GM12878 (cell line): Measurements from ENCODE around the gene TCF12. TPM values are rescaled to one million over a fixed set of nuclear protein-coding genes. Genes with fewer than 3 reads are reported as not detected.

Experiments
- ATAC-seq: fragments of 200-7000 bp; cut with Tn5 transposase; 3 replicates; pipeline ENCODE4 v1.9.1; 2020; ENCODE audit warnings: mild to moderate bottlenecking, moderate library complexity
- BruUV-seq: library from RNA; stranded (reverse); fragments of 400-500 nt; replicated peaks from 2 replicates; lab custom pipeline; 2021; lab: Mats Ljungman, UMichigan
- CTCF ChIA-PET: fragments of 300-600 bp; sonication (Branson Sonifier 250); formaldehyde crosslinking; extraction: SDS; loops from one replicate; lab custom pipeline; 2021; ENCODE audit warnings: inconsistent platforms; lab: Yijun Ruan, JAX
- POLR2A ChIA-PET: fragments of 350-600 bp; formaldehyde crosslinking; extraction: SDS; loops from one replicate; lab custom pipeline; 2021; ENCODE audit warnings: inconsistent platforms; lab: Charles Lee
- RAD21 ChIA-PET: fragments of 300-600 bp; sonication (Branson Sonifier 250); formaldehyde crosslinking; loops from one replicate; lab custom pipeline; 2023; ENCODE audit warnings: antibody characterized with exemption; ENCODE audit not compliant: unreplicated experiment; lab: Charles Lee
- SMC1A ChIA-PET: fragments of 300-600 bp; sonication (Branson Sonifier 250); formaldehyde crosslinking; loops from one replicate; lab custom pipeline; 2023; ENCODE audit not compliant: unreplicated experiment, uncharacterized antibody; lab: Charles Lee
- DNase-seq: peaks from one replicate; pipeline ENCODE4 v3.0.0-alpha.2; 2011; ENCODE audit warnings: low read depth, low spot score
- FAIRE-seq: peaks from 3 replicates; lab custom pipeline; 2011; peaks lifted over from hg19 to GRCh38; lab: Jason Lieb, UNC
- H2AFZ ChIP-seq: 2 replicates; pipeline ENCODE4 v1.6.0; 2011; ENCODE audit warnings: low read depth, low read length, control low read depth; ENCODE audit not compliant: control insufficient read depth
- H3K27ac ChIP-seq: 2 replicates; pipeline ENCODE4 v1.5.1; 2011; ENCODE audit warnings: control low read depth; ENCODE audit not compliant: control insufficient read depth, insufficient read depth
- H3K27me3 ChIP-seq, 2 experiments: replicated peaks in 1 of 2; 2 replicates each; pipeline versions ENCODE4 v1.6.0 to v1.6.1; 2011; ENCODE audit warnings: low read length in 1 of 2; ENCODE audit not compliant: control insufficient read depth in 2 of 2, insufficient read depth in 2 of 2
- H3K36me3 ChIP-seq, 2 experiments: 2 replicates each; pipeline ENCODE4 v1.5.1; 2011; ENCODE audit warnings: low read length in 1 of 2; ENCODE audit not compliant: control insufficient read depth in 2 of 2, insufficient read depth in 2 of 2
- H3K4me1 ChIP-seq: 2 replicates; pipeline ENCODE4 v1.6.1; 2011; ENCODE audit warnings: mild to moderate bottlenecking, low read length, moderate library complexity, mixed read lengths; ENCODE audit not compliant: control insufficient read depth, insufficient read depth
- H3K4me2 ChIP-seq: 2 replicates; pipeline ENCODE4 v1.6.0; 2011; ENCODE audit warnings: control low read depth; ENCODE audit not compliant: control insufficient read depth, insufficient read depth
- H3K4me3 ChIP-seq: fragments of 200-600 bp; sonication (generic); 2 replicates; pipeline ENCODE4 v1.5.1; 2016
- H3K79me2 ChIP-seq: 2 replicates; pipeline ENCODE4 v1.6.0; 2011; ENCODE audit warnings: low read length; ENCODE audit not compliant: control insufficient read depth, insufficient read depth
- H3K9ac ChIP-seq: 2 replicates; pipeline ENCODE4 v1.8.0; 2011; ENCODE audit warnings: low read length, control low read depth, mixed read lengths; ENCODE audit not compliant: control insufficient read depth, insufficient read depth
- H3K9me3 ChIP-seq: replicated peaks from 3 replicates; pipeline ENCODE4 v1.5.1; 2011; ENCODE audit warnings: mild to moderate bottlenecking, low read length; ENCODE audit not compliant: control insufficient read depth, insufficient read depth
- H4K20me1 ChIP-seq: 2 replicates; pipeline ENCODE4 v1.6.0; 2011; ENCODE audit not compliant: control insufficient read depth, insufficient read depth
- CUX1 ChIP-seq: IDR thresholded peaks from 2 replicates; pipeline ENCODE4 v1.6.1; 2012; ENCODE audit warnings: improper control_type of control experiment, low read depth, low read length; ENCODE audit not compliant: insufficient replicate concordance
- PKNOX1 ChIP-seq: fragments of 450-650 bp; IDR thresholded peaks from 2 replicates; pipeline ENCODE4 v1.6.1; 2016; ENCODE audit warnings: mild to moderate bottlenecking
- TAF1 ChIP-seq: IDR thresholded peaks from 2 replicates; pipeline ENCODE4 v1.6.1; 2011; ENCODE audit warnings: mild to moderate bottlenecking, low read depth, low read length, borderline replicate concordance
- ZBTB40 ChIP-seq: fragments of 450-650 bp; IDR thresholded peaks from 2 replicates; pipeline ENCODE4 v1.6.1; 2016; ENCODE audit warnings: mild to moderate bottlenecking, moderate library complexity, borderline replicate concordance
- ZNF207 ChIP-seq: fragments of 450-650 bp; IDR thresholded peaks from 2 replicates; pipeline ENCODE4 v1.6.1; 2014; ENCODE audit warnings: antibody characterized with exemption, mild to moderate bottlenecking, borderline replicate concordance
- ZNF687 ChIP-seq: fragments of 450-650 bp; IDR thresholded peaks from 2 replicates; pipeline ENCODE4 v1.6.1; 2017; ENCODE audit warnings: mild to moderate bottlenecking, moderate library complexity
- WGBS: methylation state at CpG from one replicate; pipeline ENCODE4 v1.1.6; 2016; ENCODE audit warnings: low lambda C conversion rate; ENCODE audit not compliant: insufficient replicate concordance, insufficient coverage; ENCODE audit errors: missing lambda C conversion rate; 5-methylcytosine and 5-hydroxymethylcytosine counted together
- in situ Hi-C: fragments of 300-500 bp; cut with MboI; formaldehyde crosslinking; loops from 9 replicates; pipeline ENCODE4 v1.14.3; 2018; ENCODE audit warnings: mixed read lengths
- intact Hi-C: fragments of 100-400 bp; cut with micrococcal nuclease; formaldehyde crosslinking; loops from one replicate; pipeline ENCODE4 v1.14.2; 2022; ENCODE audit not compliant: unreplicated experiment
- polyA plus RNA-seq, 11 experiments: library from polyadenylated mRNA; depleted of rRNA in 4 of 11; unstranded in 6 of 11; stranded (reverse) in 5 of 11; fragments of >200 nt; fragmentation: Nextera tagmentation in 4 of 11; fragmentation: Illumina TruSeq in 1 of 11; extraction: Ambion mirVana in 4 of 11; extraction: Trizol in 1 of 11; gene quantifications; 1 replicate in 1 of 11; 2 replicates in 10 of 11; pipeline versions ENCODE4 v1.2.1 to v1.2.3, GENCODE V29; 2011 to 2016; ENCODE audit warnings: inconsistent platforms in 2 of 11, missing spikeins in 2 of 11, low read depth in 1 of 11
- total RNA-seq, 4 experiments: library from RNA; depleted of rRNA in 3 of 4; stranded (reverse); fragments of >200 nt in 3 of 4; fragmentation: Illumina TruSeq in 1 of 4; extraction: Trizol in 1 of 4; gene quantifications; 2 replicates each; pipeline versions ENCODE4 v1.2.1 to v1.2.3, GENCODE V29; 2013 to 2021

TCF12 gene
- total and polyA plus RNA-seq, 10 of the 15 experiments (the other 5 are each of a cell fraction or from before 2014, with no cell fraction given), result 8.2 to 70.9 (median 49.5) TPM

GRCh38 chr15:56919031-56919608 is 676 bp downstream of the TCF12 start:
- no peaks in the 10 kb centered on the region for H3K27me3 ChIP-seq
- peak overlapping the region; percentile 69 for H3K27ac ChIP-seq
- H3K4me3 ChIP-seq, result peak overlapping the region; percentile 86
- ChIA-PET SMC1A (interaction anchor here (1.0 to 1.9 kb wide), 6 partner anchors 85 to 228 kb away, joined by 3 to 8 read pairs (median 4); no protein-coding TSS in a partner anchor), RAD21 (interaction anchor here (0.7 to 1.9 kb wide), 10 partner anchors 8 to 294 kb away, joined by 3 to 7 read pairs (median 4); no protein-coding TSS in a partner anchor), CTCF (interaction anchor here (0.6 to 3.3 kb wide), 7 partner anchors 12 to 384 kb away, joined by 3 to 14 read pairs (median 4); no protein-coding TSS in a partner anchor), POLR2A (no interaction called here)
- DNase-seq, result no peak
- intact Hi-C loops (loop anchor here (5.0 to 10.0 kb wide), 3 partner anchors 156 to 383 kb away; no protein-coding TSS in a partner anchor), in situ Hi-C loops (loop anchor here (10.0 kb wide), 1 partner anchor 386 kb away; no protein-coding TSS in a partner anchor)
- peak overlapping the region; percentile 17; the same call in 1 of the 2 replicates for H3K4me2 ChIP-seq
- H4K20me1 ChIP-seq, result no peaks in the 10 kb centered on the region
- H3K4me1 ChIP-seq, result no peaks in the 10 kb centered on the region; the same call in 1 of the 2 replicates
- peak; percentile 52 for ATAC-seq
- no TSS peak for BruUV-seq
- peak overlapping the region; percentile 92 for H3K9ac ChIP-seq
- FAIRE-seq, result no peak
- WGBS, result under 1% methylated on average over 62 of the region's 81 CpGs
- H3K9me3 ChIP-seq, result no peaks in the 10 kb centered on the region; the same call in 2 of the 3 replicates
- H3K79me2 ChIP-seq, result peaks cover 50% of the 10 kb centered on the region
- H2AFZ ChIP-seq, result peak overlapping the region; percentile 86
- no peaks in the 10 kb centered on the region; a peak in 1 of 4 replicates for H3K36me3 ChIP-seq
- TF ChIP-seq ZNF207, result no peak; the same call in 1 of the 2 replicates
- no peak for TF ChIP-seq CUX1
- no peak for TF ChIP-seq PKNOX1
- TF ChIP-seq TAF1, result peak; percentile 82
- TF ChIP-seq ZNF687, result 0 out of 2 replicates have a peak, but pooled peaks have one; percentile 22
- no peak for TF ChIP-seq ZBTB40
